Endothelial cell of umbilical vein (primary cell): ENCODE data around the gene UHRF1. TPM values are rescaled to one million over a fixed set of nuclear protein-coding genes. Genes with fewer than 3 reads are reported as not detected.
A peak's percentile ranks its signal among the peaks of the same experiment; 100 is the strongest.

Experiments used
- BruUV-seq: library from RNA; stranded (reverse); fragments of 400-500 nt; replicated peaks from 2 replicates; lab custom pipeline; 2021; lab: Mats Ljungman, UMichigan
- CTCF ChIA-PET: fragments of 300-600, 350-600 bp; sonication (Branson Sonifier 250); formaldehyde crosslinking; loops from one replicate; lab custom pipeline; 2021; ENCODE audit warnings: antibody characterized with exemption, inconsistent platforms; lab: Charles Lee
- POLR2A ChIA-PET: fragments of 300-600, 350-600 bp; sonication (Branson Sonifier 250); formaldehyde crosslinking; loops from one replicate; lab custom pipeline; 2021; ENCODE audit warnings: antibody characterized with exemption, inconsistent platforms; lab: Charles Lee
- DNase-seq: peaks from one replicate; pipeline ENCODE4 v3.0.0-alpha.2; 2011; ENCODE audit warnings: low read depth, low spot score
- FAIRE-seq: peaks from 2 replicates; lab custom pipeline; 2011; peaks lifted over from hg19 to GRCh38; lab: Jason Lieb, UNC
- H2AFZ ChIP-seq: 2 replicates; pipeline ENCODE4 v1.6.0; 2012; ENCODE audit warnings: low read depth, low read length, control low read depth, inconsistent platforms
- H3K27ac ChIP-seq: 2 replicates; pipeline ENCODE4 v1.5.1; 2011; ENCODE audit warnings: low read depth, mild to moderate bottlenecking, control low read depth, low read length, moderate library complexity; ENCODE audit not compliant: insufficient read depth
- H3K27me3 ChIP-seq, 2 experiments: 2 replicates each; pipeline versions ENCODE4 v1.6.0 to v1.6.1; 2011; ENCODE audit warnings: low read length in 2 of 2, mixed read lengths in 1 of 2; ENCODE audit not compliant: control insufficient read depth in 2 of 2, insufficient read depth in 2 of 2
- H3K36me3 ChIP-seq, 2 experiments: 2 replicates in 1 of 2; 3 replicates in 1 of 2; pipeline ENCODE4 v1.5.1; 2011; ENCODE audit warnings: low read length in 2 of 2, mild to moderate bottlenecking in 1 of 2, moderate library complexity in 1 of 2; ENCODE audit not compliant: control insufficient read depth in 2 of 2, insufficient read depth in 2 of 2; ENCODE audit errors: extremely low read depth in 1 of 2
- H3K4me1 ChIP-seq: 3 replicates; pipeline ENCODE4 v1.5.1; 2011; ENCODE audit warnings: mild to moderate bottlenecking, low read length; ENCODE audit not compliant: control insufficient read depth, insufficient read depth; ENCODE audit errors: extremely low read depth
- H3K4me2 ChIP-seq: 2 replicates; pipeline ENCODE4 v1.6.1; 2011; ENCODE audit warnings: low read length, control low read depth, mixed read lengths; ENCODE audit not compliant: insufficient read depth
- H3K4me3 ChIP-seq, 3 experiments: fragments of 200-600 bp in 1 of 3; sonication (generic), shearing (Covaris generic) in 1 of 3; replicated peaks in 1 of 3; 2 replicates each; pipeline ENCODE4 v1.5.1; 2011 to 2016; ENCODE audit warnings: control low read depth in 3 of 3, low read length in 3 of 3, mild to moderate bottlenecking in 2 of 3, inconsistent platforms in 1 of 3, low read depth in 1 of 3, moderate library complexity in 1 of 3; ENCODE audit not compliant: insufficient read depth in 1 of 3
- H3K79me2 ChIP-seq: 2 replicates; pipeline ENCODE4 v1.6.0; 2012; ENCODE audit warnings: low read length, inconsistent platforms; ENCODE audit not compliant: control insufficient read depth, insufficient read depth
- H3K9ac ChIP-seq: replicated peaks from 2 replicates; pipeline ENCODE3; 2011; ENCODE audit warnings: low read length, control low read depth; ENCODE audit not compliant: insufficient read depth; ENCODE audit errors: extremely low read depth
- H3K9me1 ChIP-seq: replicated peaks from 3 replicates; pipeline ENCODE4 v1.6.0; 2011; ENCODE audit warnings: mild to moderate bottlenecking, low read length; ENCODE audit not compliant: control insufficient read depth, insufficient read depth; ENCODE audit errors: extremely low read depth
- H3K9me3 ChIP-seq: replicated peaks from 2 replicates; pipeline ENCODE4 v1.5.1; 2012; ENCODE audit warnings: low read length, inconsistent platforms; ENCODE audit not compliant: control insufficient read depth, insufficient read depth
- H4K20me1 ChIP-seq: replicated peaks from 2 replicates; pipeline ENCODE3; 2011; ENCODE audit warnings: mild to moderate bottlenecking, low read length; ENCODE audit not compliant: control insufficient read depth, insufficient read depth; ENCODE audit errors: extremely low read depth
- CTCF ChIP-seq, 2 donors: IDR thresholded peaks; 1 replicate in 1 of 2; 2 replicates in 1 of 2; pipeline ENCODE4 v1.5.1; 2011; ENCODE audit warnings: low read length in 2 of 2, mild to moderate bottlenecking in 2 of 2, moderate library complexity in 2 of 2, control low read depth in 1 of 2, inconsistent platforms in 1 of 2, low read depth in 1 of 2; ENCODE audit not compliant: insufficient read depth in 1 of 2; ENCODE audit errors: extremely low read depth in 1 of 2
- FOS ChIP-seq: IDR thresholded peaks from 2 replicates; pipeline ENCODE4 v1.6.1; 2011; ENCODE audit warnings: mild to moderate bottlenecking, low read length, moderate library complexity, borderline replicate concordance; ENCODE audit not compliant: insufficient read depth
- JUN ChIP-seq: IDR thresholded peaks from 2 replicates; pipeline ENCODE4 v1.6.1; 2011; ENCODE audit warnings: borderline replicate concordance, low read depth; ENCODE audit not compliant: insufficient read length, insufficient read depth
- MAX ChIP-seq: IDR thresholded peaks from 2 replicates; pipeline ENCODE4 v1.6.1; 2011; ENCODE audit not compliant: insufficient read depth, insufficient read length
- MYC ChIP-seq: IDR thresholded peaks from one replicate; pipeline ENCODE4 v1.6.1; 2011; ENCODE audit warnings: mild to moderate bottlenecking, low read depth, low read length
- POLR2AphosphoS5 ChIP-seq: IDR thresholded peaks from 2 replicates; pipeline ENCODE4 v1.6.1; 2012; ENCODE audit warnings: low read depth, mild to moderate bottlenecking, control low read depth, low read length, moderate library complexity; ENCODE audit not compliant: insufficient read depth
- dilution Hi-C: fragments of 300-500 bp; cut with MboI; formaldehyde crosslinking; loops from one replicate; pipeline ENCODE4 v1.15.0; 2019; ENCODE audit warnings: low sequenced_read_pairs; ENCODE audit not compliant: extremely low pct_ligation_motif_present
- intact Hi-C: fragments of 100-400 bp; cut with micrococcal nuclease; formaldehyde crosslinking; loops from one replicate; pipeline ENCODE4 v1.10.0; 2022
- polyA plus RNA-seq, 4 experiments: library from polyadenylated mRNA; depleted of rRNA in 3 of 4; stranded (reverse) in 3 of 4; unstranded in 1 of 4; fragments of >200 nt; gene quantifications; 2 replicates each; pipeline versions ENCODE4 v1.2.1 to v1.2.3, GENCODE V29; 2011 to 2012; ENCODE audit warnings: missing spikeins in 1 of 4
- total RNA-seq: library from RNA; stranded (reverse); gene quantifications from 2 replicates; pipeline ENCODE4 v1.2.3, GENCODE V29; 2021

The UHRF1 gene
- total and polyA plus RNA-seq, 2 donors (not counting 3 experiments of a cell fraction or from before 2014, with no cell fraction given), result 13.3 to 76.8 TPM

GRCh38 chr19:4916292-4917082 lies 7.2 kb downstream of the UHRF1 start:
- no peaks in the 10 kb centered on the region for H3K9me3 ChIP-seq
- H3K36me3 ChIP-seq, result no peaks in the 10 kb centered on the region
- dilution Hi-C loops (no loop called here), intact Hi-C loops (loop anchor here (10.0 kb wide), 1 partner anchor 182 kb away; no protein-coding TSS in a partner anchor)
- peaks cover 34% of the 10 kb centered on the region for H3K4me1 ChIP-seq
- FAIRE-seq (peak; percentile 90), DNase-seq (peak; percentile 19)
- H3K27me3 ChIP-seq, result no peaks in the 10 kb centered on the region
- POLR2A ChIA-PET, result interaction anchor here (0.9 kb wide), 1 partner anchor 50 kb away, joined by 8 read pairs; no protein-coding TSS in a partner anchor
- H3K9ac ChIP-seq, result peak overlapping the region; percentile 24
- H4K20me1 ChIP-seq, result no peaks in the 10 kb centered on the region
- peak overlapping the region; percentile 43 for H2AFZ ChIP-seq
- H3K27ac ChIP-seq, result peak overlapping the region; percentile 57
- CTCF ChIA-PET, result interaction anchor here (1.1 to 1.5 kb wide), 4 partner anchors 49 to 115 kb away, joined by 3 to 8 read pairs (median 3); no protein-coding TSS in a partner anchor
- TF ChIP-seq POLR2AphosphoS5 (peak; percentile 51), MYC (no peak)
- peak overlapping the region in 1 of 3 experiments; percentile 8 for H3K4me3 ChIP-seq
- no peaks in the 10 kb centered on the region for H3K9me1 ChIP-seq
- H3K79me2 ChIP-seq, result peaks cover 86% of the 10 kb centered on the region
- no TSS peak for BruUV-seq
- peak overlapping the region; percentile 40 for H3K4me2 ChIP-seq

- DNase-seq (no peak), FAIRE-seq (no peak)
- Histone ChIP-seq H3K9me3 (no peaks in the 10 kb centered on the region), H3K9me1 (no peaks in the 10 kb centered on the region), H3K27me3 (no peaks in the 10 kb centered on the region), H3K4me1 (no peaks in the 10 kb centered on the region), H3K36me3 (no peaks in the 10 kb centered on the region), H3K4me2 (no peak overlapping the region), H2AFZ (no peak overlapping the region), H3K9ac (no peak overlapping the region), H3K79me2 (peaks cover 78% of the 10 kb centered on the region), H3K4me3 (no peak overlapping the region), H3K27ac (no peak overlapping the region), H4K20me1 (no peaks in the 10 kb centered on the region)
- CTCF ChIA-PET, result interaction anchor here (1.5 kb wide), 1 partner anchor 11 kb away, joined by 8 read pairs; no protein-coding TSS in a partner anchor
- dilution Hi-C loops, result no loop called here
- POLR2A ChIA-PET, result no interaction called here
- intact Hi-C loops, result no loop called here
- no TSS peak for BruUV-seq
- no peak for TF ChIP-seq FOS
- no peak for TF ChIP-seq CTCF (IDR thresholded peaks at IDR 0.05; ENCODE audit: extremely low read depth in 1 of 2, insufficient read depth in 1 of 2, low read depth in 1 of 2, low read length in 2 of 2)
- TF ChIP-seq JUN, result no peak
- no peak for TF ChIP-seq MYC
- TF ChIP-seq MAX, result no peak
These were observed 13.4 kb downstream of the UHRF1 start for GRCh38 chr19:4922530-4923275.
